RWPE2 (cell line): ENCODE results near the gene METTL24.
"Not testable (repeated sequence)": the region's sequence is repeated elsewhere in the genome, so short reads cannot be mapped to it uniquely, and the experiment has no call there.

Experiments used
- ATAC-seq: fragments of 200-7000 bp; cut with Tn5 transposase; 3 replicates; pipeline ENCODE4 v1.9.1; 2021; ENCODE audit warnings: low read depth
- DNase-seq: peaks from one replicate; pipeline ENCODE4 v3.0.0-alpha.2; 2020; ENCODE audit warnings: low spot score
- H3K27ac ChIP-seq: fragments of 450-650 bp; 2 replicates; pipeline ENCODE4 v1.5.1; 2017; ENCODE audit warnings: mild to moderate bottlenecking; ENCODE audit not compliant: poor library complexity, severe bottlenecking
- H3K27me3 ChIP-seq: fragments of 250-450 bp; sonication (Bioruptor Pico); 2 replicates; pipeline ENCODE4 v1.5.1; 2021; ENCODE audit warnings: mild to moderate bottlenecking, moderate library complexity; ENCODE audit not compliant: insufficient read depth, poor library complexity, severe bottlenecking
- H3K36me3 ChIP-seq: fragments of 250-450 bp; sonication (Bioruptor Pico); 2 replicates; pipeline ENCODE4 v1.5.1; 2020; ENCODE audit warnings: low read depth, mild to moderate bottlenecking, moderate library complexity
- H3K4me1 ChIP-seq: fragments of 250-450 bp; sonication (Bioruptor Pico); 2 replicates; pipeline ENCODE4 v1.5.1; 2021; ENCODE audit warnings: mild to moderate bottlenecking, moderate library complexity; ENCODE audit not compliant: insufficient read depth, poor library complexity, severe bottlenecking
- H3K4me3 ChIP-seq: fragments of 250-450 bp; sonication (Bioruptor Pico); 2 replicates; pipeline ENCODE4 v1.5.1; 2021; ENCODE audit warnings: mild to moderate bottlenecking, moderate library complexity; ENCODE audit not compliant: severe bottlenecking
- H3K9me3 ChIP-seq: fragments of 250-450 bp; sonication (Bioruptor Pico); 2 replicates; pipeline ENCODE4 v1.5.1; 2021; ENCODE audit warnings: mild to moderate bottlenecking, moderate library complexity; ENCODE audit not compliant: severe bottlenecking
- CTCF ChIP-seq: fragments of 450-650 bp; IDR thresholded peaks from one replicate; pipeline ENCODE4 v1.5.1; 2017; ENCODE audit warnings: mild to moderate bottlenecking, moderate library complexity; ENCODE audit not compliant: poor library complexity, severe bottlenecking

Gene METTL24

DNA sequence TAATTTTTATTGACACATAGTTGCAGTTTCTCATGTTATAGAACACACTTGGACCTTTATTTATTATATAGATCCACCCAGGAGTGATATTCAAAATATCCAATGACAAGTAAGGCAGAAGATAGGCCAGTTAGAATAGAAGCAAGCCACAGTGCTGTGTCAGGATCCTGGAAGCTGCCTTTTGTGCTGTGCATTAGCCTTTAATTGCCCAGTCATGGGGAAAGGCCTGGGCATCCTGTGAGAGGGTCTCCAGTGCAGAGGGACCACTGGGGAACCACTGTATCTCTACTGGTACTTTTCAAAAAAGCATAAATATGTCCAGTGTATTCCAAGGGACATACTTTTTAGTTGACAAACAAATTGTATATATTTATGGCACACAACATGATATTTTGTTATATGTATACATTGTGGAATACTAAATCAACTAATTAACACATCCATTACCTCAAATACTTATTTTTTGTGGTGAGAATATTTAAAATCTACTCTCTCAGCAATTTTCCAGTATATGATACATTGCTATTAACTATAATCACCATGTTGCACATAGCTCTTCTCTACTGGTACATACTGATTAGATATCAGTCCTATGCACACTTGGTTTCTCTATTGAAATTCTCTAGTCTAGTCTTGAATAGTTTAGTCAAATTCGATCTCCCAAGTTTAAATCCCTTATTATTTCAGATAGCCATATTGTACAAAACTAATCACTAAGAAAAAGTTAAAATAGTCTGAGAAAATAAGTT is 118.4 kb downstream of the METTL24 start:
- no peaks in the 10 kb centered on the region for H3K27me3 ChIP-seq
- no peak overlapping the region for H3K4me3 ChIP-seq
- no peak overlapping the region for H3K27ac ChIP-seq
- no peaks in the 10 kb centered on the region for H3K4me1 ChIP-seq
- ATAC-seq: no peak
- no peak for TF ChIP-seq CTCF
- no peaks in the 10 kb centered on the region for H3K9me3 ChIP-seq
- no peaks in the 10 kb centered on the region for H3K36me3 ChIP-seq
- no peak for DNase-seq

DNA sequence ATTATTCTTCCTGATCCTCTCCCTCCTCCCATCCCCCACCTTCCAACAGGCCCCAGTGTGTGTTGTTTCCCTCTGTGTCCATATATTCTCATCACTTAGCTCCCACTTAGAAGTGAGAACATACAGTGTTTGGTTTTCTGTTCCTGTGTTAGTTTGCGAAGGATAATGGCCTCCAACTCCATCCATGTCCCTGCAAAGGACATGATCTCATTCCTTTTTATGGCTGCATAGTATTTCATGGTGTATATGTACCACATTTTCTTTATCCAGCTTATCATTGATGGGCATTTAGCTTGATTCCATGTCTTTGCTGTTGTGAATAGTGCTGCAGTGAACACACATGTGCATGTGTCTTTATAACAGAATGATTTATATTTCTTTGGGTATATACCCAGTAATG is 122.1 kb downstream of the METTL24 start:
- not testable (repeated sequence) for ATAC-seq, H3K36me3 ChIP-seq, H3K4me3 ChIP-seq, H3K9me3 ChIP-seq, DNase-seq, H3K27me3 ChIP-seq, H3K27ac ChIP-seq, H3K4me1 ChIP-seq

DNA sequence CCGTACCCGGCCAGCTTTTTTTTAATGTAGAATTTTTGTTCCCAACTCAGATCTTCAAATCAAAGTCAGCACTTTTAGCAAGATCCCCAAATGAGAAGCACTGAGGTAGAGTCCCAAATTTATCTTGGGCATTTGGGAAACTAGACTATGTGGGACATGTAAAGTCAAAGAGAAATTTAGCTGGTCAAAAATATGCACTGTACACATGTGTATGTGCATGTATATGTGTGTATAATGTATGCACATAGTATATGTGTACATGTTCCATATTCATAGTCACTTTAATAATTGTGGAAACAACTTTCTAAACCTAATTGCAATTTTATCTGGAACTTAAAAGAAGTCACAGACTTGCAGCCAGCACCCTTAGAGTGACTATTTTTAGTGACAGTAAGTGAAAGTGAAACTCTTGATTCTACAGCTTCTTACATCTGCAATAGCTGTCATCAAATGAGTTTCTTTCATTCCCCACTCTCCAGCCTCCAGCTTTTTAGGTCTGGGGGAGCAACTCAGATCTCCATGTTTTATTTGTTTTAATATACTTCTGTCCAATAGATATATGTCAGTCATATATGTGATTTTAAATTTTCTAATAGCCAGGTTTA is 124.3 kb downstream of the METTL24 start:
- Histone ChIP-seq H3K4me1 (no peaks in the 10 kb centered on the region), H3K36me3 (peaks cover 17% of the 10 kb centered on the region), H3K27ac (no peak overlapping the region), H3K9me3 (no peaks in the 10 kb centered on the region), H3K27me3 (no peaks in the 10 kb centered on the region), H3K4me3 (no peak overlapping the region)
- DNase-seq: no peak
- no peak for ATAC-seq
- TF ChIP-seq CTCF: no peak

- Histone ChIP-seq H3K4me1 (no peaks in the 10 kb centered on the region), H3K4me3 (no peak overlapping the region), H3K27me3 (no peaks in the 10 kb centered on the region), H3K9me3 (no peaks in the 10 kb centered on the region), H3K27ac (no peak overlapping the region), H3K36me3 (peaks cover 31% of the 10 kb centered on the region)
- no peak for ATAC-seq
- no peak for TF ChIP-seq CTCF
- DNase-seq: no peak
These were observed 125.7 kb downstream of the METTL24 start for GRCh38 chr6:110232450-110232849.

DNA sequence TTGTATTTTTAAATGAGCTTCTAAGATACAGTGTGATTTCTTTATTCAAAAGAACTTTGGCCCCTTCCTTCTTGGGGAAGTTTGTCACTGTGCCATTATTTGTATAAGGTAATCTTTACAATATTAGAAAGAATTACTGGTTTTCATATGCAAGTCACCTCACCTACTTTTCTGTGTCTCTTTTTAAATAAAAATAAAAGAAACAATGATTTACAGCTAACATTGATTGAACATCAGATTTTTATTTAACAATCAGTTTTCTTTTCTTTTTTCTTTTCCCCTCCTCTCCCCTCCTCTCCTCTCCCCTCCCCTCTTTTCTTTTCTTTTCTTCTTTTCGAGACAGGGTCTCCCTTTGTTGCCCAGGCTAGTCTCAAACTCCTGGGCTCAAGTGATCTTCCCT is 131.9 kb downstream of the METTL24 start:
- H3K36me3 ChIP-seq: peaks cover 45% of the 10 kb centered on the region
- H3K27ac ChIP-seq: no peak overlapping the region
- no peaks in the 10 kb centered on the region for H3K4me1 ChIP-seq
- DNase-seq (no peak), ATAC-seq (no peak)
- H3K4me3 ChIP-seq: no peak overlapping the region
- H3K9me3 ChIP-seq: no peaks in the 10 kb centered on the region
- no peaks in the 10 kb centered on the region for H3K27me3 ChIP-seq
- no peak for TF ChIP-seq CTCF
